ENCODE data around the gene PLEKHF1. TPM values are rescaled to one million over a fixed set of nuclear protein-coding genes. Genes with fewer than 3 reads are reported as not detected.

The PLEKHF1 gene
- total and polyA plus RNA-seq, 2 experiments from 2014 or later = 9.3 to 18.0 TPM

DNA sequence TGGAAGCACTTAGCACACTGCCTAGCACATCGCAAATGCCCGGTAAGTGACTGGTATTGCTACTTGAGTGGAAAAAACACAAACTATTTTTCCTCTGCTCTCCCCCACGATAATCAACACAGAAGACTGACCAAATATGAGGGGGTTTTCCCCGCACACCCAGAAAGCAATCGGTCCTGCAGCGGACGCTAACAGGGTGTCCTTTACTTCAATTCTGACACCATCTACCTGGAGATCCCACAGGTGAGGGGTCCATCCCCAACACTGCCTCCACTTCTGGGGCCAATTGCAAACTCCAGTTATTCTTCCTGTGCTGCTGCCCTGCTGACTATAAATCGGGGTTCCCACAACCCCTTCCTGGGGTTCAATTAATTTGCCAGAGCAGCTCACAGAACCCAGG, 26.2 kb upstream of the PLEKHF1 start:
- no peak for TF ChIP-seq EZH2 (IDR thresholded peaks at IDR 0.05; ENCODE audit: insufficient read depth, poor library complexity, severe bottlenecking)
- no peak for TF ChIP-seq EZH2phosphoT487 (IDR thresholded peaks at IDR 0.05; ENCODE audit: insufficient read depth, low read depth)
- no peaks in the 10 kb centered on the region for H3F3A ChIP-seq (ENCODE audit: insufficient read depth)
- H3K36me3 ChIP-seq (ENCODE audit: low read depth) = no peaks in the 10 kb centered on the region
- H3K27me3 ChIP-seq (replicated peaks; ENCODE audit: insufficient read depth) = peaks cover 6% of the 10 kb centered on the region
- no peaks in the 10 kb centered on the region for H3K9me3 ChIP-seq (ENCODE audit: low read depth)
- no peaks in the 10 kb centered on the region for H3K9me2 ChIP-seq (ENCODE audit: insufficient read depth)
- H2AFZ ChIP-seq = no peak overlapping the region
- 88 to 90% methylated on average over 8 of the region's 8 CpGs for WGBS, 2 experiments (ENCODE audit: low coverage in 1 of 2, low lambda C conversion rate in 2 of 2, missing lambda C conversion rate in 2 of 2)
- H3K79me2 ChIP-seq (ENCODE audit: insufficient read depth) = no peaks in the 10 kb centered on the region
- H3K4me2 ChIP-seq (ENCODE audit: unreplicated experiment) = no peak overlapping the region
- H3K4me3 ChIP-seq = no peak overlapping the region
- in situ Hi-C loops (cut with MboI) = no loop called here
- no peak overlapping the region for H3K27ac ChIP-seq
- DNase-seq = no peak
- no peaks in the 10 kb centered on the region for H3K4me1 ChIP-seq (ENCODE audit: insufficient read depth)
- H4K20me1 ChIP-seq (ENCODE audit: insufficient read depth) = no peaks in the 10 kb centered on the region
- H3K9ac ChIP-seq = no peak overlapping the region

DNA sequence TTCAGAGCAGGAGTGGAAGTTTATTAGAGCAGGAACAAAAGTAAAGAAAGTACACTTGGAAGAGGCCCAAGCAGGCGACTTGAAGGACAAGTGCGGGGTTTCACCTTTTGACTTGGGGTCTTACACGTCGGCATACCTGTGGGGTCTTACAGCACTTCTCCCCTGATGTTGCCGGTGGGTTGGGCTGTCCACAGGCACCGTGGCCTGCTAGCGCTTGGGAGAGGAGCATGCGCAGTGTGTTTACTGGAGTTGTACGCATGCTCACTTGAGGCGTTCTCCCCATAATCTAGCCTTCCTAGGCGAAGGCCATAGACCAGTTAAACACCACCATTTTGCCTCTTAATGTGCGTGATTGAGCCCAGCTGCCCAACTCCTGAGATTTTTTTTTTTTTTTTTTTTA, 25.0 kb upstream of the PLEKHF1 start:
- H2AFZ ChIP-seq = no peak overlapping the region
- H3K4me1 ChIP-seq (ENCODE audit: insufficient read depth) = no peaks in the 10 kb centered on the region
- no peak overlapping the region for H3K27ac ChIP-seq
- H3K4me2 ChIP-seq (ENCODE audit: unreplicated experiment) = no peak overlapping the region
- H4K20me1 ChIP-seq (ENCODE audit: insufficient read depth) = no peaks in the 10 kb centered on the region
- no peaks in the 10 kb centered on the region for H3K36me3 ChIP-seq (ENCODE audit: low read depth)
- H3F3A ChIP-seq (ENCODE audit: insufficient read depth) = no peaks in the 10 kb centered on the region
- H3K4me3 ChIP-seq = no peak overlapping the region
- H3K27me3 ChIP-seq (replicated peaks; ENCODE audit: insufficient read depth) = peaks cover 6% of the 10 kb centered on the region
- H3K9me3 ChIP-seq (ENCODE audit: low read depth) = no peaks in the 10 kb centered on the region
- TF ChIP-seq EZH2phosphoT487 (IDR thresholded peaks at IDR 0.05; ENCODE audit: insufficient read depth, low read depth) = no peak
- TF ChIP-seq EZH2 (IDR thresholded peaks at IDR 0.05; ENCODE audit: insufficient read depth, poor library complexity, severe bottlenecking) = no peak
- H3K9ac ChIP-seq = no peak overlapping the region
- DNase-seq = no peak
- 84 to 89% methylated on average over 12 of the region's 12 CpGs for WGBS, 2 experiments (ENCODE audit: low coverage in 1 of 2, low lambda C conversion rate in 2 of 2, missing lambda C conversion rate in 2 of 2)
- no peaks in the 10 kb centered on the region for H3K79me2 ChIP-seq (ENCODE audit: insufficient read depth)
- in situ Hi-C loops (cut with MboI) = no loop called here
- H3K9me2 ChIP-seq (ENCODE audit: insufficient read depth) = no peaks in the 10 kb centered on the region

DNA sequence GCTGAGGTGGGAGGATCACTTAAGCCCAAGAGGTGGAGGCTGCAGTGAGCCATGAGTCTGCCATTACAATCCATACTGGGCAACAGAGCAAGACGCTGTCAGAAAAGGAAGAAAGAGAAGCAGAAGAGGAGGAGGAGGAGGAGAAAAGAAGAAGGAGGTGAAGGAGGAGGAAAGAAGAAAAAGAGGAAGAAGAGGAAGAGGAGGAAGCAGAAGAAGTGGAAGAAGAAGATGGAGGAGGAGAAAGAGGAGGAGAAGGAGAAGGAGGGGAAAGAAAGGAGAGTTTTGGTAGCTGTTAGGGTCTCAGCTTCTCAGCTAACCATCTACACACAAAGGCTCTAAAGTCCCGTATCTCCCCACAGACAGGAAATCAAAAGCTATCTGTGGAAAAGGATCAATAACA, 23.7 kb upstream of the PLEKHF1 start:
- H3K9me2 ChIP-seq (ENCODE audit: insufficient read depth) = no peaks in the 10 kb centered on the region
- in situ Hi-C loops (cut with MboI) = no loop called here
- peaks cover 10% of the 10 kb centered on the region for H3K4me1 ChIP-seq (ENCODE audit: insufficient read depth)
- no peaks in the 10 kb centered on the region for H3K9me3 ChIP-seq (ENCODE audit: low read depth)
- TF ChIP-seq EZH2 (IDR thresholded peaks at IDR 0.05; ENCODE audit: insufficient read depth, poor library complexity, severe bottlenecking) = no peak
- TF ChIP-seq EZH2phosphoT487 (IDR thresholded peaks at IDR 0.05; ENCODE audit: insufficient read depth, low read depth) = no peak
- no peak overlapping the region for H3K4me3 ChIP-seq
- no peak overlapping the region for H3K4me2 ChIP-seq (ENCODE audit: unreplicated experiment)
- H2AFZ ChIP-seq = no peak overlapping the region
- H3K36me3 ChIP-seq (ENCODE audit: low read depth) = no peaks in the 10 kb centered on the region
- H3F3A ChIP-seq (ENCODE audit: insufficient read depth) = peaks cover 8% of the 10 kb centered on the region
- H3K27ac ChIP-seq = no peak overlapping the region
- DNase-seq = no peak
- no peaks in the 10 kb centered on the region for H3K79me2 ChIP-seq (ENCODE audit: insufficient read depth)
- no peaks in the 10 kb centered on the region for H4K20me1 ChIP-seq (ENCODE audit: insufficient read depth)
- peaks cover 6% of the 10 kb centered on the region for H3K27me3 ChIP-seq (replicated peaks; ENCODE audit: insufficient read depth)
- no peak overlapping the region for H3K9ac ChIP-seq
- 62 to 72% methylated on average over 2 of the region's 2 CpGs for WGBS, 2 experiments (ENCODE audit: low coverage in 1 of 2, low lambda C conversion rate in 2 of 2, missing lambda C conversion rate in 2 of 2)

DNA sequence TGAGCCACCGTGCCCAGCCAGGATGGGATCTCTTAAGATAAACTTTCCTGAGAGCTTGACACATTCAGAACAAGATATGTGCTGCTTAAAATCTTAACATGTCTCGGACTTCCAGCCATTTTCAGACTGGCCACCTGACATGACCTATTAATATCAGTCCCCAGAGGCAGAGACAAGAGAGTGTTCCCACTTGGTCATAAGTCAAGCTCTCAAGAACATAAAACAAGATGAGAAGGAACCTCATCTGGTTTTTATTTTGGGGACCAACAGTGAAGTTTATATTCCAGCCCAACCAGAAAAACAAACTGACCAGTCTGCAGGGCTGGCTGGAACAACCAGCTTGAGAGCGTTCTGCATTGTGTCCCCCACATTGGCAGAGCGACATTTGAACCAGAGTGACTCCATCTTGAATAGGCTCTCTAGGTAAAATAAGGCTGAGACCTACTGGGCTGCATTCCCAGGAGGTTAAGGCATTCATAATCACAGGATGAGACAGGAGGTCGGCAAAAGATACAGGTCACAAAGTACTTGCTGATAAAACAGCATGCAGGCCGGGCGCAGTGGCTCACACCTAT, 21.8 kb upstream of the PLEKHF1 start:
- Histone ChIP-seq H3K9ac (no peak overlapping the region), H3K4me2 (ENCODE audit: unreplicated experiment) (no peak overlapping the region), H3K4me3 (no peak overlapping the region), H4K20me1 (ENCODE audit: insufficient read depth) (no peaks in the 10 kb centered on the region), H3K9me3 (ENCODE audit: low read depth) (no peaks in the 10 kb centered on the region), H3K79me2 (ENCODE audit: insufficient read depth) (no peaks in the 10 kb centered on the region), H3K27me3 (replicated peaks; ENCODE audit: insufficient read depth) (peaks cover 6% of the 10 kb centered on the region), H3K27ac (no peak overlapping the region), H3K36me3 (ENCODE audit: low read depth) (no peaks in the 10 kb centered on the region), H3K4me1 (ENCODE audit: insufficient read depth) (peaks cover 10% of the 10 kb centered on the region), H2AFZ (no peak overlapping the region), H3F3A (ENCODE audit: insufficient read depth) (peaks cover 8% of the 10 kb centered on the region), H3K9me2 (ENCODE audit: insufficient read depth) (no peaks in the 10 kb centered on the region)
- in situ Hi-C loops (cut with MboI) = no loop called here
- DNase-seq = no peak
- WGBS, 2 experiments (ENCODE audit: low coverage in 1 of 2, low lambda C conversion rate in 2 of 2, missing lambda C conversion rate in 2 of 2) = 59 to 63% methylated on average over 7 of the region's 7 CpGs
- TF ChIP-seq EZH2phosphoT487 (IDR thresholded peaks at IDR 0.05; ENCODE audit: insufficient read depth, low read depth) (no peak), EZH2 (IDR thresholded peaks at IDR 0.05; ENCODE audit: insufficient read depth, poor library complexity, severe bottlenecking) (no peak)

DNA sequence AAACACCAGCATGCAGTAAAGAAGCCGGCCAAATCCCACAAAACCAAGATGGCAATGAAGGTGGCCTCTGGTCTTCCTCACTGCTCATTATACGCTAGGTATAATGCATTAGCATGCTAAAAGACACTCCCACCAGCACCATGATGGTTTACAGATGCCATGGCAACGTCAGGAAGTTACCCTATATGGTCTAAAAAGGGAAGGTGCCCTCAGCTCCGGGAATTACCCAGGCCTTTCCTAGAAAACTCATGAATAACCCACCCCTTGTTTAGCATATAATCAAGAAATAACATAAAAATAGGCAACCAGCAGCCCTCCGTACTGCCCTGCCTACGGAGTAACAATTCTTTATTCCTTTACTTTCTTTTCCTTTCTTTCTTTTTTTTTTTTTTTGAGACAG, 21.1 kb upstream of the PLEKHF1 start:
- Histone ChIP-seq H3K9me2 (ENCODE audit: insufficient read depth) (no peaks in the 10 kb centered on the region), H3K27ac (no peak overlapping the region), H3K4me3 (no peak overlapping the region), H3K9ac (no peak overlapping the region), H3K36me3 (ENCODE audit: low read depth) (no peaks in the 10 kb centered on the region), H4K20me1 (ENCODE audit: insufficient read depth) (no peaks in the 10 kb centered on the region), H2AFZ (no peak overlapping the region), H3F3A (ENCODE audit: insufficient read depth) (peaks cover 8% of the 10 kb centered on the region), H3K9me3 (ENCODE audit: low read depth) (no peaks in the 10 kb centered on the region), H3K4me1 (ENCODE audit: insufficient read depth) (peaks cover 10% of the 10 kb centered on the region), H3K27me3 (replicated peaks; ENCODE audit: insufficient read depth) (peaks cover 6% of the 10 kb centered on the region), H3K4me2 (ENCODE audit: unreplicated experiment) (no peak overlapping the region), H3K79me2 (ENCODE audit: insufficient read depth) (no peaks in the 10 kb centered on the region)
- 77 to 82% methylated on average over 6 of the region's 6 CpGs for WGBS, 2 experiments (ENCODE audit: low coverage in 1 of 2, low lambda C conversion rate in 2 of 2, missing lambda C conversion rate in 2 of 2)
- DNase-seq = no peak
- in situ Hi-C loops (cut with MboI) = no loop called here
- TF ChIP-seq EZH2phosphoT487 (IDR thresholded peaks at IDR 0.05; ENCODE audit: insufficient read depth, low read depth) = no peak
- no peak for TF ChIP-seq EZH2 (IDR thresholded peaks at IDR 0.05; ENCODE audit: insufficient read depth, poor library complexity, severe bottlenecking)

All from GM23248 (cell line).